Loucy (cell line): Measurements from ENCODE around the gene ADAM8.

Source experiments
- H2AFZ ChIP-seq: fragments of 200-600 bp; sonication (generic); 2 replicates; pipeline ENCODE4 v1.6.0; 2016; ENCODE audit warnings: antibody characterized with exemption, mild to moderate bottlenecking, low read length, moderate library complexity
- H3F3A ChIP-seq: fragments of 200-600 bp; 2 replicates; pipeline ENCODE4 v1.6.0; 2016; ENCODE audit warnings: antibody characterized with exemption, low read depth, mild to moderate bottlenecking
- H3K27me3 ChIP-seq: fragments of 200-600 bp; sonication (generic); 2 replicates; pipeline ENCODE4 v1.6.1; 2014; ENCODE audit warnings: low read length, mild to moderate bottlenecking; ENCODE audit not compliant: insufficient read depth, poor library complexity, severe bottlenecking
- H3K36me3 ChIP-seq: fragments of 200-600 bp; sonication (generic); 2 replicates; pipeline ENCODE4 v1.6.1; 2016; ENCODE audit warnings: low read length; ENCODE audit not compliant: insufficient read depth
- H3K4me1 ChIP-seq: fragments of 200-600 bp; sonication (generic); 2 replicates; pipeline ENCODE4 v1.5.1; 2014; ENCODE audit warnings: low read length, mild to moderate bottlenecking; ENCODE audit not compliant: insufficient read depth, poor library complexity, severe bottlenecking
- H3K4me2 ChIP-seq: fragments of 200-600 bp; sonication (generic); 2 replicates; pipeline ENCODE4 v1.6.0; 2014; ENCODE audit warnings: antibody characterized with exemption, low read length, low read depth, mild to moderate bottlenecking; ENCODE audit not compliant: poor library complexity, severe bottlenecking
- H3K4me3 ChIP-seq: fragments of 200-600 bp; sonication (generic); 2 replicates; pipeline ENCODE4 v1.5.1; 2014; ENCODE audit warnings: low read length, mild to moderate bottlenecking, mixed read lengths; ENCODE audit not compliant: poor library complexity, severe bottlenecking
- H3K79me2 ChIP-seq: fragments of 200-600 bp; sonication (generic); 2 replicates; pipeline ENCODE4 v1.6.1; 2014; ENCODE audit warnings: low read length; ENCODE audit not compliant: insufficient read depth
- H3K9ac ChIP-seq: fragments of 200-600 bp; sonication (generic); 2 replicates; pipeline ENCODE4 v1.6.0; 2014; ENCODE audit warnings: mild to moderate bottlenecking, low read depth, low read length, moderate library complexity; ENCODE audit not compliant: poor library complexity, severe bottlenecking
- H3K9me2 ChIP-seq: fragments of 200-600 bp; sonication (generic); replicated peaks from 2 replicates; pipeline ENCODE4 v1.6.1; 2016; ENCODE audit warnings: low read depth, low read length, mixed read lengths
- H3K9me3 ChIP-seq: fragments of 200-600 bp; sonication (generic); 2 replicates; pipeline ENCODE4 v1.6.1; 2014; ENCODE audit warnings: mild to moderate bottlenecking, antibody characterized with exemption, low read length, low read depth; ENCODE audit not compliant: insufficient read depth
- H4K20me1 ChIP-seq: fragments of 200-600 bp; sonication (generic); 2 replicates; pipeline ENCODE4 v1.6.0; 2014; ENCODE audit warnings: antibody characterized with exemption, low read length, mild to moderate bottlenecking; ENCODE audit not compliant: insufficient read depth, poor library complexity, severe bottlenecking
- CTCF ChIP-seq: fragments of 200-600 bp; sonication (generic); conservative IDR thresholded peaks from 2 replicates; pipeline ENCODE4 v1.5.1; 2014; ENCODE audit warnings: mild to moderate bottlenecking, antibody characterized with exemption, low read length
- EZH2phosphoT487 ChIP-seq: fragments of 200-600 bp; IDR thresholded peaks from 2 replicates; pipeline ENCODE4 v1.6.1; 2018; ENCODE audit warnings: antibody characterized with exemption, mild to moderate bottlenecking, moderate library complexity, borderline replicate concordance

The ADAM8 gene

GRCh38 chr10:133293810-133294119, 17.1 kb upstream of the ADAM8 start:
- no peaks in the 10 kb centered on the region for H4K20me1 ChIP-seq

GRCh38 chr10:133292919-133293809, 16.5 kb upstream of the ADAM8 start:
- H3F3A ChIP-seq, result no peaks in the 10 kb centered on the region
- no peaks in the 10 kb centered on the region for H3K9me2 ChIP-seq
- no peak overlapping the region for H3K4me2 ChIP-seq
- H3K36me3 ChIP-seq, result peaks cover 66% of the 10 kb centered on the region; the same call in 1 of the 2 replicates
- H3K27me3 ChIP-seq, result no peaks in the 10 kb centered on the region
- H3K9me3 ChIP-seq, result no peaks in the 10 kb centered on the region
- no peak overlapping the region for H3K9ac ChIP-seq
- H3K79me2 ChIP-seq, result no peaks in the 10 kb centered on the region
- no peaks in the 10 kb centered on the region for H3K4me1 ChIP-seq
- H2AFZ ChIP-seq, result no peak overlapping the region
- H3K4me3 ChIP-seq, result no peak overlapping the region
- TF ChIP-seq CTCF (no peak), EZH2phosphoT487 (no peak)
- no peaks in the 10 kb centered on the region for H4K20me1 ChIP-seq

More at GRCh38 chr10:133293810-133294119, 17.1 kb upstream of the ADAM8 start:
- TF ChIP-seq CTCF, result no peak
- TF ChIP-seq EZH2phosphoT487, result no peak
- Histone ChIP-seq H3K9me2 (no peaks in the 10 kb centered on the region), H3K4me1 (no peaks in the 10 kb centered on the region), H3K4me2 (no peak overlapping the region), H3F3A (no peaks in the 10 kb centered on the region), H3K9me3 (no peaks in the 10 kb centered on the region), H2AFZ (no peak overlapping the region), H3K27me3 (no peaks in the 10 kb centered on the region), H3K79me2 (no peaks in the 10 kb centered on the region), H3K9ac (no peak overlapping the region), H3K36me3 (peaks cover 67% of the 10 kb centered on the region; the same call in 1 of the 2 replicates), H3K4me3 (no peak overlapping the region)

DNA sequence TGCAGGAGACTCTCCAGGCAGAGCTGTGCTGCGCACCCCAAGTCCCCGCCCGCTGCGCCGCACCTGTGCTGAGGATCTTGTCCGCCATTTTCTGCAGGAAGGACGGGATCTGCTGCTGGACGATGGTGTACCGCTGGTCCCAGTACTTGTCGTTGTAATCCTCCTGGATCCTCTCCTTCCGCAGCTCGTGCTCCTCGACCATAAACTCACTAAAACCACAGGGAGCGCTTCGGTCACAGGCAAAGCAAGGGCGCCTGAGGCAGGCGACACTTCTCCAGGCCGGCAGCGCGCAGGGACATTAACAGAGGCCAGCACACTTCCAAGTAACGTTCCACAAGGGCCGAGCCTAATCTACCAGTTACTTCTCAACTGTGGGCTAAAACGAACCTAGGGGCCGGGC, 13.1 kb upstream of the ADAM8 start:
- no peak overlapping the region for H3K9ac ChIP-seq
- no peaks in the 10 kb centered on the region for H4K20me1 ChIP-seq
- no peaks in the 10 kb centered on the region for H3F3A ChIP-seq
- no peaks in the 10 kb centered on the region for H3K4me1 ChIP-seq
- H3K79me2 ChIP-seq, result no peaks in the 10 kb centered on the region
- TF ChIP-seq CTCF (no peak), EZH2phosphoT487 (no peak)
- no peak overlapping the region for H3K4me2 ChIP-seq
- H3K4me3 ChIP-seq, result no peak overlapping the region
- peaks cover 48% of the 10 kb centered on the region; the same call in 1 of the 2 replicates for H3K36me3 ChIP-seq
- H2AFZ ChIP-seq, result no peak overlapping the region
- H3K9me3 ChIP-seq, result no peaks in the 10 kb centered on the region
- H3K9me2 ChIP-seq, result no peaks in the 10 kb centered on the region
- H3K27me3 ChIP-seq, result no peaks in the 10 kb centered on the region
